Dedifferentiated amniotic fluid mesenchymal stem cell (primary cell): ENCODE data around the gene ANKRD44.

Experiments
- DNase-seq: peaks from one replicate; pipeline ENCODE4 v3.0.0-alpha.2; 2016; ENCODE audit errors: extremely low spot score

The ANKRD44 gene

GRCh38 chr2:197207598-197207997 is 103.0 kb downstream of the ANKRD44 start:
- no peak for DNase-seq

GRCh38 chr2:197207106-197207505 is 103.5 kb downstream of the ANKRD44 start:
- DNase-seq, result no peak

GRCh38 chr2:197205585-197206215 is 104.9 kb downstream of the ANKRD44 start:
- DNase-seq, result no peak

- DNase-seq, result no peak
These were observed 105.9 kb downstream of the ANKRD44 start for GRCh38 chr2:197204519-197205250.

GRCh38 chr2:197201874-197202273 is 108.7 kb downstream of the ANKRD44 start:
- DNase-seq, result no peak

GRCh38 chr2:197200762-197201058 is 109.9 kb downstream of the ANKRD44 start:
- no peak for DNase-seq

GRCh38 chr2:197200051-197200761 is 110.4 kb downstream of the ANKRD44 start:
- no peak for DNase-seq

GRCh38 chr2:197198890-197199289 is 111.7 kb downstream of the ANKRD44 start:
- no peak for DNase-seq

GRCh38 chr2:197197895-197198311 is 112.7 kb downstream of the ANKRD44 start:
- no peak for DNase-seq

GRCh38 chr2:197196541-197197180 is 113.9 kb downstream of the ANKRD44 start:
- no peak for DNase-seq

- DNase-seq, result no peak
These were observed 115.1 kb downstream of the ANKRD44 start for GRCh38 chr2:197195518-197195917.

GRCh38 chr2:197191940-197192322 is 118.6 kb downstream of the ANKRD44 start:
- no peak for DNase-seq

- no peak for DNase-seq
These were observed 119.2 kb downstream of the ANKRD44 start for GRCh38 chr2:197191177-197191939.

- DNase-seq, result no peak
These were observed 120.5 kb downstream of the ANKRD44 start for GRCh38 chr2:197190100-197190432.

- no peak for DNase-seq
These were observed 121.0 kb downstream of the ANKRD44 start for GRCh38 chr2:197189426-197190099.

- no peak for DNase-seq
These were observed 124.9 kb downstream of the ANKRD44 start for GRCh38 chr2:197185676-197186075.

- DNase-seq, result no peak
These were observed 125.5 kb downstream of the ANKRD44 start for GRCh38 chr2:197184959-197185586.

- DNase-seq, result no peak
These were observed 127.2 kb downstream of the ANKRD44 start for GRCh38 chr2:197183355-197183754.

- no peak for DNase-seq
These were observed 127.9 kb downstream of the ANKRD44 start for GRCh38 chr2:197182668-197183067.

GRCh38 chr2:197181491-197181890 is 129.1 kb downstream of the ANKRD44 start:
- no peak for DNase-seq
